Esophagus muscularis mucosa (tissue), 4 donors: Measurements from ENCODE around the gene BPIFB2. TPM values are rescaled to one million over a fixed set of nuclear protein-coding genes. Genes with fewer than 3 reads are reported as not detected.

Experiments used
- DNase-seq: peaks from one replicate; pipeline ENCODE4 v3.0.0-alpha.2; 2017; ENCODE audit errors: extremely low spot score
- H3K27ac ChIP-seq, 4 donors: fragments of 200-600 bp; sonication (generic); replicated peaks in 1 of 4; 1 replicate in 3 of 4; 2 replicates in 1 of 4; pipeline ENCODE4 v1.5.1; 2016 to 2019; ENCODE audit warnings: mild to moderate bottlenecking in 1 of 4
- H3K27me3 ChIP-seq, 4 donors: fragments of 200-600 bp; sonication (generic); one replicate each; pipeline versions ENCODE4 v1.5.1 to v1.6.0; 2016 to 2019
- H3K36me3 ChIP-seq, 4 donors: fragments of 200-600 bp; sonication (generic); one replicate each; pipeline ENCODE4 v1.5.1; 2016 to 2019
- H3K4me1 ChIP-seq, 4 donors: fragments of 200-600 bp; sonication (generic); one replicate each; pipeline ENCODE4 v1.5.1; 2016 to 2019
- H3K4me3 ChIP-seq, 4 donors: fragments of 200-600 bp; sonication (generic); 1 replicate in 2 of 4; 2 replicates in 2 of 4; pipeline ENCODE4 v1.5.1; 2016 to 2019; ENCODE audit warnings: mild to moderate bottlenecking in 4 of 4, moderate library complexity in 1 of 4
- H3K9me3 ChIP-seq, 4 donors: fragments of 200-600 bp; sonication (generic); 1 replicate in 3 of 4; 2 replicates in 1 of 4; pipeline ENCODE4 v1.5.1; 2016 to 2019
- EP300 ChIP-seq: sonication (generic); formaldehyde crosslinking; IDR thresholded peaks from one replicate; pipeline ENCODE4 v1.6.1; 2017; ENCODE audit warnings: antibody characterized with exemption
- POLR2A ChIP-seq: fragments of 450-650 bp; IDR thresholded peaks from one replicate; pipeline ENCODE4 v1.6.1; 2017; ENCODE audit warnings: antibody characterized with exemption, moderate library complexity, mild to moderate bottlenecking, low read depth
- POLR2AphosphoS5 ChIP-seq, 2 donors: sonication (generic); formaldehyde crosslinking; IDR thresholded peaks; one replicate each; pipeline ENCODE4 v1.6.1; 2017; ENCODE audit warnings: antibody characterized with exemption in 2 of 2
- WGBS: methylation state at CpG from one replicate; pipeline ENCODE4 v1.1.5; 2018; 5-methylcytosine and 5-hydroxymethylcytosine counted together
- intact Hi-C: fragments of 100-400 bp; cut with DNase I; formaldehyde crosslinking; loops from one replicate; pipeline ENCODE4 v1.15.1; 2023
- total RNA-seq, 4 donors: library from RNA; depleted of rRNA; stranded (reverse); fragments of >200 nt; gene quantifications; one replicate each; pipeline versions ENCODE4 v1.1.0 to v1.2.1, GENCODE V29; 2016
- TF ChIP-seq, protein P1 (sequence below), 3 experiments: fragments of 200-600 bp in 2 of 3; fragments of 450-650 bp in 1 of 3; sonication (generic) in 2 of 3; IDR thresholded peaks; one replicate each; pipeline ENCODE4 v1.5.1; 2017 to 2019; ENCODE audit warnings: antibody characterized with exemption in 3 of 3, mild to moderate bottlenecking in 2 of 3, moderate library complexity in 1 of 3

Gene BPIFB2
- total RNA-seq, 4 donors from 2014 or later: not detected

DNA sequence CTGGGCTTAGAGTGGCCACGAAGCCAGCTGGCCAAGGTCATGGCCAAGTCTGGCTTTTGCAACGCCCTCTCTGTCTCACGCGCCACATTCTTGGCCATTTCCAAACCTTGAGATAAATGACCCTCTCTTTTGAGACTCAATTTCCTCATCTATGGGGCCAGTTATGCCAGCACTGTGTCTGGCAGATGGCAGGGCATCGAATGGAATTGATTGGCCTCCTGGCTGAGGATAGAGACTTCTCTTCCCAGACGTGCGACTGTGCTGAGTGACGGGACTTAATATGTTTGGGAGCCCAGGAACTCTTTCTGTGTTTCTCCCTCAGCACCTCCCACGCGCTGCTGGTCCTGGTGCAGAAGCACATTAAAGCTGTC is 7.6 kb downstream of the BPIFB2 start:
- no peak for TF ChIP-seq POLR2A
- no peak for TF ChIP-seq EP300
- TF ChIP-seq, protein P1, sequence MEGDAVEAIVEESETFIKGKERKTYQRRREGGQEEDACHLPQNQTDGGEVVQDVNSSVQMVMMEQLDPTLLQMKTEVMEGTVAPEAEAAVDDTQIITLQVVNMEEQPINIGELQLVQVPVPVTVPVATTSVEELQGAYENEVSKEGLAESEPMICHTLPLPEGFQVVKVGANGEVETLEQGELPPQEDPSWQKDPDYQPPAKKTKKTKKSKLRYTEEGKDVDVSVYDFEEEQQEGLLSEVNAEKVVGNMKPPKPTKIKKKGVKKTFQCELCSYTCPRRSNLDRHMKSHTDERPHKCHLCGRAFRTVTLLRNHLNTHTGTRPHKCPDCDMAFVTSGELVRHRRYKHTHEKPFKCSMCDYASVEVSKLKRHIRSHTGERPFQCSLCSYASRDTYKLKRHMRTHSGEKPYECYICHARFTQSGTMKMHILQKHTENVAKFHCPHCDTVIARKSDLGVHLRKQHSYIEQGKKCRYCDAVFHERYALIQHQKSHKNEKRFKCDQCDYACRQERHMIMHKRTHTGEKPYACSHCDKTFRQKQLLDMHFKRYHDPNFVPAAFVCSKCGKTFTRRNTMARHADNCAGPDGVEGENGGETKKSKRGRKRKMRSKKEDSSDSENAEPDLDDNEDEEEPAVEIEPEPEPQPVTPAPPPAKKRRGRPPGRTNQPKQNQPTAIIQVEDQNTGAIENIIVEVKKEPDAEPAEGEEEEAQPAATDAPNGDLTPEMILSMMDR (IDR thresholded peaks at IDR 0.05): no peak
- no peak for TF ChIP-seq POLR2AphosphoS5 (IDR thresholded peaks at IDR 0.05)
- H3K27me3 ChIP-seq: peaks cover 0 to 54% (median 0%) of the 10 kb centered on the region in 4 donors
- no peaks in the 10 kb centered on the region for H3K9me3 ChIP-seq
- no peak overlapping the region for H3K27ac ChIP-seq
- no peaks in the 10 kb centered on the region for H3K4me1 ChIP-seq
- no peak for DNase-seq
- intact Hi-C loops: no loop called here
- WGBS: 73% methylated on average over 10 of the region's 10 CpGs
- H3K4me3 ChIP-seq: no peak overlapping the region
- no peaks in the 10 kb centered on the region for H3K36me3 ChIP-seq

DNA sequence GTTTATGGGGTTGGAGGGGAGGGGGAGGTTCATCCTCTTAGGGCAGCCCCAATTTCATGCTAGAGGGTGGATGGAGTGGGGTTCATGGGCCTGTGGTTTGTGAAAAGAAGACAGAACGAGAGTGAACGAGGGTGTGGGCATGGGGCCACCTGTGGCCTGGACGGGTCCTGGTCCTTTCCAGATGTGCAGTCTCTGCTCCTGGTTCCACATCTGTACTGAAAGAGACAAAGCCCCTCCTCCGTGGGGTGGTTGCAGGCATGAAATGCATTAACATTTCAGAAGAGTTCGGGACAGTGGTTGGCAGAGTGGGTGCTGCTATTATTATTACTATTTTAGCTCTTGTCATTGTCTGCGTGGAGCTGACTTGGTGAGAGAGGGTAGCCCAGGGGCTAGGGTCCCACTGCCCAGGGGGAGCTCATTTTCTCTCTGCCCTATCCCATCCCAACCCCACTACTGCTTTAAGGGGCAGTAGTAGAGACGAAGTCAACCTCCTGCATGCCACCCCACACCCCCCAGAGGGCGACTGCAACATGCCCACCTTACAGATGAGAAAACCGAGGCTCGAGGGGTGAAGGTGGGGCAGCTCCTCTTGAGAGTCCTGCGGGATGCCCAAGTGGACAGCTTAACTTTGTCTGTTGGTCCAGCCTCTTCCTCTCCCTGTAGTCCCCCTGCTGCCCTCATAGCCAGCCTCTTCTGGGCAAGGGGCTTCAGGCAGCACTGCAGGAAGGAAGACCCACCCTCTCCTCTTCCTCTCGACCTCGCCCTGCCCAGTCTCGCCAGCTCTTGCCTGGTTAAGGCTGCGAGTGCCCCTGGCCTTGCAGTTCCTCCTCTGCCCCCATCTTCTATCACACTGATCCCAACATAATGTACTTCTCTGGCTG is 8.4 kb downstream of the BPIFB2 start:
- TF ChIP-seq POLR2AphosphoS5 (IDR thresholded peaks at IDR 0.05) (no peak), POLR2A (no peak), EP300 (no peak)
- TF ChIP-seq, protein P1 (IDR thresholded peaks at IDR 0.05): no peak
- H3K27ac ChIP-seq: no peak overlapping the region
- H3K27me3 ChIP-seq: peaks cover 0 to 50% (median 0%) of the 10 kb centered on the region in 4 donors
- no peak overlapping the region for H3K4me3 ChIP-seq
- H3K4me1 ChIP-seq: no peaks in the 10 kb centered on the region
- H3K36me3 ChIP-seq: no peaks in the 10 kb centered on the region
- WGBS: 68% methylated on average over 12 of the region's 15 CpGs
- no peak for DNase-seq
- no peaks in the 10 kb centered on the region for H3K9me3 ChIP-seq
- intact Hi-C loops: no loop called here

DNA sequence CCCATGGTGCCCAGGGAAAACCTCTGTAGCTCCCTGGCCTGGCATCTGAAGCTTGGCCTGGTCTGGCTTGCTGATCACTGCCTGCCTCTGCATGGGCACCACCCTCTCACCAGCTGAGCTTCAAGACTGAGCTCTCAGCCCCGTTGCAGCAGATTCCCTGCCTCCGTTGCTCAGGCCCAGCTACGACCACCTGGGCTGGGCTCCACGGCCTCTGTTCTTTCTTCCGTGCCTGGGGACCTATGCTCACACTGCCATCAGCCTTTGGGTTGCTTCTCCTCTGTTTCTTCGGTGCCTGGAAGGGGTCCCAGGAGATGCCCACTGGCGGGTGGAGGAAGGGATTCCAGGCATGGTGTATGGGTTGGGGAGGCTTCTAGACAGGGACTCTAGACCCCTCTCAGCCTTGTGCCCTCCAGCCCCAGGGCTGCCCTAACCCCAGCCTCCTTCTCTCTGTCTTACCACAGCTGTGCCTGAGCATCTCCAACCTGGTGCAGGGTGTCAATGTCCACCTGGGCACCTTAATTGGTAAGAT is 9.1 kb downstream of the BPIFB2 start:
- 75% methylated on average over 7 of the region's 7 CpGs for WGBS
- no peaks in the 10 kb centered on the region for H3K4me1 ChIP-seq
- no peak overlapping the region for H3K27ac ChIP-seq
- no peak for DNase-seq
- H3K9me3 ChIP-seq: no peaks in the 10 kb centered on the region
- intact Hi-C loops: no loop called here
- no peaks in the 10 kb centered on the region for H3K36me3 ChIP-seq
- H3K27me3 ChIP-seq: peaks cover 0 to 43% (median 0%) of the 10 kb centered on the region in 4 donors
- TF ChIP-seq POLR2AphosphoS5 (IDR thresholded peaks at IDR 0.05): no peak
- TF ChIP-seq POLR2A: no peak
- TF ChIP-seq, protein P1 (IDR thresholded peaks at IDR 0.05): no peak
- TF ChIP-seq EP300: no peak
- no peak overlapping the region for H3K4me3 ChIP-seq

DNA sequence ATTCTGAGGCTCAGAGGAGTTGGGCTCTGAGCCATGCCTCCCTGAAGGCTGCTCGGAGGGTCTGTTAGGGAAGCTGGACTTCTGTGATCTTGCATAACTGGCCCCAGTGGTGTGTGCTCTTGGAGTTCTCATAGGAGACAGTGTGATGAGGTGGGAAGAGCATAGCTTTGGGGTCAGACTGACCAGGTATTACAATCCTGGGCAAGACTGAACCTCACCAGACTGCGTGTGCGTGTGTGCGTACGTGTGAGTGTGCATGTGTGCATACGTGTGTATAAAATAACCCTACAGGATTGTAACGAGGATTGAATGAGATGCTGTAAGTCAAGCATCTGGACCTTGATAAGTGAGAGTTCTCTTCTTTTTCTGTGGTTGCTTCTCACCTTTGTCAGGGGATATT is 10.0 kb downstream of the BPIFB2 start:
- Histone ChIP-seq H3K36me3 (no peaks in the 10 kb centered on the region), H3K4me3 (no peak overlapping the region), H3K27me3 (peaks cover 0 to 34% (median 0%) of the 10 kb centered on the region in 4 donors), H3K9me3 (no peaks in the 10 kb centered on the region), H3K4me1 (no peaks in the 10 kb centered on the region), H3K27ac (no peak overlapping the region)
- TF ChIP-seq, protein P1 (IDR thresholded peaks at IDR 0.05): no peak
- TF ChIP-seq POLR2AphosphoS5 (IDR thresholded peaks at IDR 0.05) (no peak), EP300 (no peak), POLR2A (no peak)
- DNase-seq: no peak
- 89% methylated on average over 6 of the region's 7 CpGs for WGBS
- intact Hi-C loops: no loop called here
